ENCODE measurements around the gene TMEM171. TPM values are rescaled to one million over a fixed set of nuclear protein-coding genes. Genes with fewer than 3 reads are reported as not detected.

The TMEM171 gene
- total RNA-seq, 1 experiment from 2014 or later = 2.1 TPM

GRCh38 chr5:73118391-73118973 is 1.9 kb upstream of the TMEM171 start:
- no peak for TF ChIP-seq REST (IDR thresholded peaks at IDR 0.05; ENCODE audit: insufficient read depth in 1 of 2, low read depth in 2 of 2, low read length in 1 of 2)
- no peak for TF ChIP-seq SIN3A (IDR thresholded peaks at IDR 0.05; ENCODE audit: borderline replicate concordance, insufficient read depth, low read depth, low read length)
- TF ChIP-seq CTCF (IDR thresholded peaks at IDR 0.05) = no peak
- TF ChIP-seq TCF7L2 (IDR thresholded peaks at IDR 0.05; ENCODE audit: low read depth, low read length) = no peak
- no peak for TF ChIP-seq POLR2AphosphoS5 (IDR thresholded peaks at IDR 0.05; ENCODE audit: low read depth, low read length)

GRCh38 chr5:73119451-73120157 is 771 bp upstream of the TMEM171 start:
- Histone ChIP-seq H3K27me3 (ENCODE audit: control insufficient read depth, insufficient read depth, low read length) (no peaks in the 10 kb centered on the region; the same call in 1 of the 2 replicates), H3K9me3 (ENCODE audit: control insufficient read depth, insufficient read depth, low read depth, low read length) (no peaks in the 10 kb centered on the region), H3K4me3 (ENCODE audit: low read depth in 2 of 2, low read length in 2 of 2) (peak overlapping the region; percentile 49 to 71), H3K4me1 (ENCODE audit: control insufficient read depth, insufficient read depth, low read length) (peaks cover 6% of the 10 kb centered on the region; the same call in 1 of the 2 replicates), H3K36me3 (ENCODE audit: control insufficient read depth, insufficient read depth, low read length) (no peaks in the 10 kb centered on the region), H3K27ac (ENCODE audit: low read length) (no peak overlapping the region)
- ChIA-PET POLR2A (no interaction called here), CTCF (no interaction called here)
- intact Hi-C loops (cut with micrococcal nuclease; ENCODE audit: unreplicated experiment) = no loop called here
- in situ Hi-C loops (cut with HindIII; ENCODE audit: low pct_unique_long_range_greater_than_20kb, low sequenced_read_pairs) = no loop called here
- no peak for DNase-seq (ENCODE audit: low read depth, low spot score)
- ATAC-seq = peak; percentile 36
- BruUV-seq (replicated peaks) = no TSS peak
- no peak for TF ChIP-seq REST (IDR thresholded peaks at IDR 0.05; ENCODE audit: insufficient read depth in 1 of 2, low read depth in 2 of 2, low read length in 1 of 2)
- no peak for TF ChIP-seq POLR2AphosphoS5 (IDR thresholded peaks at IDR 0.05; ENCODE audit: low read depth, low read length)
- no peak for TF ChIP-seq TCF7L2 (IDR thresholded peaks at IDR 0.05; ENCODE audit: low read depth, low read length)
- TF ChIP-seq CTCF (IDR thresholded peaks at IDR 0.05) = no peak
- no peak for TF ChIP-seq SIN3A (IDR thresholded peaks at IDR 0.05; ENCODE audit: borderline replicate concordance, insufficient read depth, low read depth, low read length)

More at GRCh38 chr5:73118391-73118973, 1.9 kb upstream of the TMEM171 start:
- ChIA-PET CTCF (no interaction called here), POLR2A (no interaction called here)
- DNase-seq (ENCODE audit: low read depth, low spot score) = no peak
- Histone ChIP-seq H3K4me1 (ENCODE audit: control insufficient read depth, insufficient read depth, low read length) (peaks cover 6% of the 10 kb centered on the region; the same call in 1 of the 2 replicates), H3K9me3 (ENCODE audit: control insufficient read depth, insufficient read depth, low read depth, low read length) (no peaks in the 10 kb centered on the region), H3K4me3 (ENCODE audit: low read depth in 2 of 2, low read length in 2 of 2) (no peak overlapping the region), H3K36me3 (ENCODE audit: control insufficient read depth, insufficient read depth, low read length) (no peaks in the 10 kb centered on the region), H3K27me3 (ENCODE audit: control insufficient read depth, insufficient read depth, low read length) (no peaks in the 10 kb centered on the region; the same call in 1 of the 2 replicates), H3K27ac (ENCODE audit: low read length) (no peak overlapping the region)
- intact Hi-C loops (cut with micrococcal nuclease; ENCODE audit: unreplicated experiment) (no loop called here), in situ Hi-C loops (cut with HindIII; ENCODE audit: low pct_unique_long_range_greater_than_20kb, low sequenced_read_pairs) (no loop called here)
- BruUV-seq (replicated peaks) = no TSS peak
- no peak for ATAC-seq
